Panc1 (cell line): ENCODE measurements around the gene FTMT.

Experiments
- CTCF ChIP-seq: fragments of 450-650 bp; IDR thresholded peaks from 2 replicates; pipeline ENCODE4 v1.5.1; 2017; ENCODE audit warnings: mild to moderate bottlenecking
- POLR2AphosphoS5 ChIP-seq: IDR thresholded peaks from 2 replicates; pipeline ENCODE4 v1.6.1; 2012; ENCODE audit warnings: mild to moderate bottlenecking, low read depth, low read length, moderate library complexity
- REST ChIP-seq, 2 experiments: IDR thresholded peaks; 2 replicates each; pipeline ENCODE4 v1.6.1; 2011 to 2012; ENCODE audit warnings: low read depth in 2 of 2, control low read depth in 1 of 2, low read length in 1 of 2, mild to moderate bottlenecking in 1 of 2, moderate library complexity in 1 of 2; ENCODE audit not compliant: insufficient read depth in 1 of 2

GRCh38 chr5:121863753-121864285 is 12.1 kb downstream of the FTMT start:
- TF ChIP-seq REST (IDR thresholded peaks at IDR 0.05; ENCODE audit: insufficient read depth in 1 of 2, low read depth in 2 of 2, low read length in 1 of 2) (no peak), CTCF (no peak), POLR2AphosphoS5 (no peak)
